ENCODE measurements around the gene HDAC4. TPM values are rescaled to one million over a fixed set of nuclear protein-coding genes. Genes with fewer than 3 reads are reported as not detected.

The HDAC4 gene
- total RNA-seq, 2 donors from 2014 or later = 8.1 to 20.1 TPM

GRCh38 chr2:239065537-239065936 lies 335.3 kb downstream of the HDAC4 start:
- H3K36me3 ChIP-seq = peaks cover 48% of the 10 kb centered on the region
- no peak for DNase-seq (ENCODE audit: low spot score)

GRCh38 chr2:239064891-239065290 lies 335.9 kb downstream of the HDAC4 start:
- Histone ChIP-seq H3K27me3 (no peaks in the 10 kb centered on the region), H3K9me3 (no peaks in the 10 kb centered on the region), H3K4me1 (no peaks in the 10 kb centered on the region), H3K4me3 (no peak overlapping the region), H3K27ac (no peak overlapping the region), H3K36me3 (peaks cover 48% of the 10 kb centered on the region)
- DNase-seq (ENCODE audit: low spot score) = no peak
- TF ChIP-seq CTCF (IDR thresholded peaks at IDR 0.05) = no peak

More at GRCh38 chr2:239065537-239065936, 335.3 kb downstream of the HDAC4 start:
- no peaks in the 10 kb centered on the region for H3K4me1 ChIP-seq
- H3K27ac ChIP-seq = no peak overlapping the region
- no peaks in the 10 kb centered on the region for H3K27me3 ChIP-seq
- no peaks in the 10 kb centered on the region for H3K9me3 ChIP-seq
- H3K4me3 ChIP-seq = no peak overlapping the region
- no peak for TF ChIP-seq CTCF (IDR thresholded peaks at IDR 0.05)

GRCh38 chr2:239064253-239064652 lies 336.6 kb downstream of the HDAC4 start:
- no peak overlapping the region for H3K4me3 ChIP-seq
- peaks cover 48% of the 10 kb centered on the region for H3K36me3 ChIP-seq
- H3K27me3 ChIP-seq = no peaks in the 10 kb centered on the region
- no peak for DNase-seq (ENCODE audit: low spot score)
- H3K4me1 ChIP-seq = no peaks in the 10 kb centered on the region
- H3K27ac ChIP-seq = no peak overlapping the region
- TF ChIP-seq CTCF (IDR thresholded peaks at IDR 0.05) = no peak
- no peaks in the 10 kb centered on the region for H3K9me3 ChIP-seq

GRCh38 chr2:239062743-239063142 lies 338.1 kb downstream of the HDAC4 start:
- H3K36me3 ChIP-seq = peaks cover 43% of the 10 kb centered on the region
- H3K9me3 ChIP-seq = peaks cover 0 to 2% of the 10 kb centered on the region in 2 donors
- no peak for DNase-seq (ENCODE audit: low spot score)
- no peak overlapping the region for H3K27ac ChIP-seq
- H3K27me3 ChIP-seq = no peaks in the 10 kb centered on the region
- H3K4me3 ChIP-seq = no peak overlapping the region
- TF ChIP-seq CTCF (IDR thresholded peaks at IDR 0.05) = no peak
- no peaks in the 10 kb centered on the region for H3K4me1 ChIP-seq

- TF ChIP-seq CTCF (IDR thresholded peaks at IDR 0.05) = no peak
- Histone ChIP-seq H3K27me3 (no peaks in the 10 kb centered on the region), H3K4me3 (no peak overlapping the region), H3K9me3 (peaks cover 0 to 9% of the 10 kb centered on the region in 2 donors), H3K27ac (no peak overlapping the region), H3K4me1 (no peaks in the 10 kb centered on the region), H3K36me3 (peaks cover 35% of the 10 kb centered on the region)
- DNase-seq (ENCODE audit: low spot score) = no peak
Observed at GRCh38 chr2:239061824-239062570, 338.8 kb downstream of the HDAC4 start.

All from right atrium auricular region (tissue), 2 donors.